HepG2 (cell line): Measurements from ENCODE around the gene C20orf141. TPM values are rescaled to one million over a fixed set of nuclear protein-coding genes. Genes with fewer than 3 reads are reported as not detected.

Experiments
- EED ChIP-seq: sonication (generic); formaldehyde crosslinking; IDR thresholded peaks from 2 replicates; pipeline ENCODE4 v1.5.0; 2020; ENCODE audit warnings: mild to moderate bottlenecking, missing genetic modification reagents
- HMGXB3 ChIP-seq: sonication (generic); formaldehyde crosslinking; IDR thresholded peaks from 2 replicates; pipeline ENCODE4 v1.4.0; 2020; ENCODE audit warnings: missing genetic modification reagents, borderline replicate concordance
- SRY ChIP-seq: sonication (generic); formaldehyde crosslinking; IDR thresholded peaks from 2 replicates; pipeline ENCODE4 v1.8.0; 2022; ENCODE audit warnings: mild to moderate bottlenecking, missing genetic modification reagents
- TCF12 ChIP-seq, 2 experiments: fragments of 450-650 bp in 1 of 2; sonication (generic) in 1 of 2; formaldehyde crosslinking in 1 of 2; IDR thresholded peaks; 2 replicates each; pipeline versions ENCODE4 v1.6.1 to v1.8.0; 2017 to 2022; ENCODE audit warnings: antibody characterized with exemption in 1 of 2, mild to moderate bottlenecking in 1 of 2, missing genetic modification reagents in 1 of 2, moderate library complexity in 1 of 2
- ZBTB26 ChIP-seq: IDR thresholded peaks from 2 replicates; pipeline ENCODE4 v1.6.1; 2016; ENCODE audit warnings: missing compliant biosample characterization, missing genetic modification reagents, borderline replicate concordance
- ZFP90 ChIP-seq: sonication (generic); formaldehyde crosslinking; IDR thresholded peaks from 2 replicates; pipeline ENCODE4 v1.8.0; 2022; ENCODE audit warnings: missing genetic modification reagents, mild to moderate bottlenecking, inconsistent platforms, borderline replicate concordance
- ZNF337 ChIP-seq: sonication (generic); formaldehyde crosslinking; IDR thresholded peaks from 2 replicates; pipeline ENCODE4 v1.5.1; 2020; ENCODE audit warnings: missing genetic modification reagents, low read depth, mild to moderate bottlenecking, borderline replicate concordance
- ZNF737 ChIP-seq: sonication (generic); formaldehyde crosslinking; IDR thresholded peaks from 2 replicates; pipeline ENCODE4 v1.5.0; 2020; ENCODE audit warnings: missing genetic modification reagents, mild to moderate bottlenecking, borderline replicate concordance
- polyA plus RNA-seq, 8 experiments: library from polyadenylated mRNA; depleted of rRNA in 3 of 8; stranded (reverse) in 7 of 8; unstranded in 1 of 8; fragments of >200 nt; fragmentation: Illumina TruSeq in 4 of 8; extraction: Trizol in 4 of 8; gene quantifications; 2 replicates each; pipeline versions ENCODE4 v1.2.1 to v1.2.3, GENCODE V29; 2011 to 2016; ENCODE audit warnings: low read depth in 4 of 8, missing spikeins in 1 of 8, mixed read lengths in 1 of 8; ENCODE audit not compliant: insufficient read depth in 1 of 8
- total RNA-seq, 5 experiments: library from RNA; depleted of rRNA; stranded (reverse); fragments of >200 nt; fragmentation: Illumina TruSeq; extraction: Trizol; gene quantifications; 2 replicates each; pipeline ENCODE4 v1.2.3, GENCODE V29; 2016; ENCODE audit warnings: low read depth in 1 of 5
- TF ChIP-seq, protein P1 (sequence below): sonication (generic); formaldehyde crosslinking; IDR thresholded peaks from 2 replicates; pipeline ENCODE4 v1.4.0; 2020; ENCODE audit warnings: missing genetic modification reagents

Gene C20orf141
- total and polyA plus RNA-seq, 2 of the 13 experiments (the other 11 are each of a cell fraction or from before 2014, with no cell fraction given), result not detected

- TF ChIP-seq TCF12 (IDR thresholded peaks at IDR 0.05), result no peak
- no peak for TF ChIP-seq TCF12 (CRISPR knock-in tag; IDR thresholded peaks at IDR 0.05)
- TF ChIP-seq HMGXB3 (CRISPR knock-in tag), result no peak
- no peak for TF ChIP-seq ZNF337 (CRISPR knock-in tag)
- TF ChIP-seq EED (CRISPR knock-in tag), result no peak
- no peak for TF ChIP-seq ZBTB26 (CRISPR knock-in tag)
- TF ChIP-seq ZFP90, result no peak
- TF ChIP-seq, protein P1, sequence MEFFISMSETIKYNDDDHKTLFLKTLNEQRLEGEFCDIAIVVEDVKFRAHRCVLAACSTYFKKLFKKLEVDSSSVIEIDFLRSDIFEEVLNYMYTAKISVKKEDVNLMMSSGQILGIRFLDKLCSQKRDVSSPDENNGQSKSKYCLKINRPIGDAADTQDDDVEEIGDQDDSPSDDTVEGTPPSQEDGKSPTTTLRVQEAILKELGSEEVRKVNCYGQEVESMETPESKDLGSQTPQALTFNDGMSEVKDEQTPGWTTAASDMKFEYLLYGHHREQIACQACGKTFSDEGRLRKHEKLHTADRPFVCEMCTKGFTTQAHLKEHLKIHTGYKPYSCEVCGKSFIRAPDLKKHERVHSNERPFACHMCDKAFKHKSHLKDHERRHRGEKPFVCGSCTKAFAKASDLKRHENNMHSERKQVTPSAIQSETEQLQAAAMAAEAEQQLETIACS (CRISPR knock-in tag), result no peak
- TF ChIP-seq SRY (CRISPR knock-in tag), result no peak
- TF ChIP-seq ZNF737 (CRISPR knock-in tag), result no peak
Measured at GRCh38 chr20:2835331-2835796, 20.6 kb downstream of the C20orf141 start (continued).
